Renal pelvis (tissue), 12 donors: ENCODE results near the gene GGACT. TPM values are rescaled to one million over a fixed set of nuclear protein-coding genes. Genes with fewer than 3 reads are reported as not detected.
"Not testable (repeated sequence)": the region's sequence is repeated elsewhere in the genome, so short reads cannot be mapped to it uniquely, and the experiment has no call there.

Experiments
- DNase-seq: peaks from one replicate; pipeline ENCODE4 v3.0.0-alpha.2; 2013
- long read RNA-seq, 16 experiments: transcript quantifications; one replicate each; lab custom pipeline, GENCODE V29; 2026
- polyA plus RNA-seq, 3 donors: library from polyadenylated mRNA; unstranded; fragments of 120-200 nt; gene quantifications; one replicate each; pipeline ENCODE4 v1.2.1, GENCODE V29; 2013; ENCODE audit not compliant: insufficient read length in 3 of 3

GGACT gene
- 1 to 10 TPM; 4.1 to 5.0 (median 4.9) TPM for polyA plus RNA-seq
- long read RNA-seq, donor 1: 0 reads
- long read RNA-seq, donor 2, partial matches to known transcripts: 0 of 2 reads
- long read RNA-seq, donor 2, other reads (novel, unspliced or antisense): 0 of 2 reads
- long read RNA-seq, donor 3, partial matches to known transcripts: 0 of 3 reads
- long read RNA-seq, donor 3, other reads (novel, unspliced or antisense): 0 of 3 reads
- long read RNA-seq, donor 4: 0 reads
- long read RNA-seq, donor 5: 0 reads
- long read RNA-seq, donor 6, partial matches to known transcripts: 0 of 2 reads
- long read RNA-seq, donor 6, other reads (novel, unspliced or antisense): 0 of 2 reads
- long read RNA-seq, donor 7, partial matches to known transcripts: 0 of 4 reads
- long read RNA-seq, donor 7, other reads (novel, unspliced or antisense): 0 of 4 reads
- long read RNA-seq, donor 8: 0 reads
- long read RNA-seq, donor 9: 0 reads
- long read RNA-seq, donor 10, partial matches to known transcripts: 0 of 1 reads
- long read RNA-seq, donor 10, other reads (novel, unspliced or antisense): 0 of 1 reads
- long read RNA-seq, donor 11, partial matches to known transcripts: 0 of 5 reads
- long read RNA-seq, donor 11, other reads (novel, unspliced or antisense): 5 of 5 reads
- long read RNA-seq, donor 12, partial matches to known transcripts: 0 of 3 reads
- long read RNA-seq, donor 12, other reads (novel, unspliced or antisense): 0 of 3 reads
- long read RNA-seq, donor 13: 0 reads
- long read RNA-seq, donor 14: 0 reads
- long read RNA-seq, donor 15: 0 reads
- long read RNA-seq, donor 16, partial matches to known transcripts: 0 of 3 reads
- long read RNA-seq, donor 16, other reads (novel, unspliced or antisense): 0 of 3 reads

- DNase-seq: peak; percentile 53
These were observed at the start of gene GGACT for GRCh38 chr13:100588331-100589177. Gene GGACT (minus strand): TSS chr13:100588789. CDS start chr13:100532591, 56,198 bp downstream.

GRCh38 chr13:100637796-100638195, 49.2 kb upstream of the GGACT start:
- no peak for DNase-seq

GRCh38 chr13:100637380-100637779, 48.8 kb upstream of the GGACT start:
- DNase-seq: no peak

- DNase-seq: no peak
These were observed 47.9 kb upstream of the GGACT start for GRCh38 chr13:100636441-100636840.

- no peak for DNase-seq
These were observed 47.4 kb upstream of the GGACT start for GRCh38 chr13:100636004-100636403.

- DNase-seq: no peak
These were observed 46.1 kb upstream of the GGACT start for GRCh38 chr13:100634696-100635095.

- no peak for DNase-seq
These were observed 44.9 kb upstream of the GGACT start for GRCh38 chr13:100633461-100633860.

GRCh38 chr13:100630555-100630954, 42.0 kb upstream of the GGACT start:
- no peak for DNase-seq

- DNase-seq: no peak
These were observed 38.5 kb upstream of the GGACT start for GRCh38 chr13:100627120-100627519.

GRCh38 chr13:100625447-100625846, 36.9 kb upstream of the GGACT start:
- no peak for DNase-seq

GRCh38 chr13:100620792-100621191, 32.2 kb upstream of the GGACT start:
- DNase-seq: no peak

GRCh38 chr13:100619940-100620339, 31.4 kb upstream of the GGACT start:
- DNase-seq: no peak

GRCh38 chr13:100618897-100619296, 30.3 kb upstream of the GGACT start:
- DNase-seq: not testable (repeated sequence)

- DNase-seq: no peak
These were observed 24.4 kb upstream of the GGACT start for GRCh38 chr13:100613031-100613430.

GRCh38 chr13:100611678-100612492, 23.3 kb upstream of the GGACT start:
- DNase-seq: no peak

GRCh38 chr13:100610391-100611347, 22.1 kb upstream of the GGACT start:
- no peak for DNase-seq

GRCh38 chr13:100608906-100609305, 20.3 kb upstream of the GGACT start:
- DNase-seq: no peak

GRCh38 chr13:100608489-100608888, 19.9 kb upstream of the GGACT start:
- DNase-seq: no peak

GRCh38 chr13:100604918-100605710, 16.5 kb upstream of the GGACT start:
- DNase-seq: peak; percentile 60
